Transverse colon (tissue), 3 donors: Measurements from ENCODE around the gene ACTR1A.

ENCODE experiments used
- EP300 ChIP-seq: sonication (generic); formaldehyde crosslinking; IDR thresholded peaks from one replicate; pipeline ENCODE4 v1.6.1; 2017; ENCODE audit warnings: antibody characterized with exemption, low read depth
- POLR2A ChIP-seq: fragments of 450-650 bp; IDR thresholded peaks from one replicate; pipeline ENCODE4 v1.6.1; 2016; ENCODE audit warnings: antibody characterized with exemption, mild to moderate bottlenecking, moderate library complexity
- TF ChIP-seq, protein P1 (sequence below), 5 experiments: fragments of 200-600 bp in 3 of 5; fragments of 450-650 bp in 2 of 5; sonication (generic) in 3 of 5; IDR thresholded peaks; 1 replicate in 2 of 5; 2 replicates in 3 of 5; pipeline ENCODE4 v1.5.1; 2016 to 2017; ENCODE audit warnings: antibody characterized with exemption in 5 of 5, inconsistent platforms in 3 of 5, mild to moderate bottlenecking in 2 of 5, moderate library complexity in 1 of 5

DNA sequence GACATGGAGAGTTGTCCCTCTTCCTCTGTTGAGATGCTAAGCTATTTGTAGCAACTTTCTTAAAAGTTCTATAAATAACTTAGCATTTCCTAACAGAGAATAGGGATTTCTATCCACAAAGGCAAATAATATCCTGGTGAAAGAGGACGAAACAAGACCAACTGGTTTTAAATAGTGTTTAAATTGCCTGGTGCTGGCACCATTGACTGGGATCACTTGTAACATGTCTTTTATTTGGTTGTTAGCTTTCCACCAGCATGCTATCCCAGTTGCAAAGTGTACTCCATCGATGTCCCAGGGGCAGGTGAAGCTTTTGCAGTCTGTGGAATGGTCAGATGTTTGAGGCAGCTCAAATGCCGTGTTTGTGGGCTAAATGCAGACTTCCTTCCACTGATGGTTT, 5.0 kb upstream of the ACTR1A start:
- TF ChIP-seq, protein P1, sequence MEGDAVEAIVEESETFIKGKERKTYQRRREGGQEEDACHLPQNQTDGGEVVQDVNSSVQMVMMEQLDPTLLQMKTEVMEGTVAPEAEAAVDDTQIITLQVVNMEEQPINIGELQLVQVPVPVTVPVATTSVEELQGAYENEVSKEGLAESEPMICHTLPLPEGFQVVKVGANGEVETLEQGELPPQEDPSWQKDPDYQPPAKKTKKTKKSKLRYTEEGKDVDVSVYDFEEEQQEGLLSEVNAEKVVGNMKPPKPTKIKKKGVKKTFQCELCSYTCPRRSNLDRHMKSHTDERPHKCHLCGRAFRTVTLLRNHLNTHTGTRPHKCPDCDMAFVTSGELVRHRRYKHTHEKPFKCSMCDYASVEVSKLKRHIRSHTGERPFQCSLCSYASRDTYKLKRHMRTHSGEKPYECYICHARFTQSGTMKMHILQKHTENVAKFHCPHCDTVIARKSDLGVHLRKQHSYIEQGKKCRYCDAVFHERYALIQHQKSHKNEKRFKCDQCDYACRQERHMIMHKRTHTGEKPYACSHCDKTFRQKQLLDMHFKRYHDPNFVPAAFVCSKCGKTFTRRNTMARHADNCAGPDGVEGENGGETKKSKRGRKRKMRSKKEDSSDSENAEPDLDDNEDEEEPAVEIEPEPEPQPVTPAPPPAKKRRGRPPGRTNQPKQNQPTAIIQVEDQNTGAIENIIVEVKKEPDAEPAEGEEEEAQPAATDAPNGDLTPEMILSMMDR (IDR thresholded peaks at IDR 0.05), result no peak
- TF ChIP-seq EP300 (no peak), POLR2A (no peak)
